GM12892 (cell line): Measurements from ENCODE around the gene NLRC5.

Source experiments
- POLR2A ChIP-seq: IDR thresholded peaks from 2 replicates; pipeline ENCODE4 v1.6.1; 2011; ENCODE audit warnings: low read depth, low read length, control low read depth
- POLR2AphosphoS5 ChIP-seq: IDR thresholded peaks from 2 replicates; pipeline ENCODE4 v1.6.1; 2011; ENCODE audit warnings: low read depth, low read length, control low read depth

- TF ChIP-seq POLR2AphosphoS5 (no peak), POLR2A (no peak)
Measured at GRCh38 chr16:57038166-57038565, 48.8 kb downstream of the NLRC5 start.
